M059J (cell line): ENCODE measurements around the gene PLK5. TPM values are rescaled to one million over a fixed set of nuclear protein-coding genes. Genes with fewer than 3 reads are reported as not detected.
"Not testable (repeated sequence)": the region's sequence is repeated elsewhere in the genome, so short reads cannot be mapped to it uniquely, and the experiment has no call there.

Source experiments
- DNase-seq: peaks from one replicate; pipeline ENCODE4 v3.0.0-alpha.2; 2012; ENCODE audit warnings: low read depth
- total RNA-seq: library from RNA; depleted of rRNA; stranded (reverse); fragments of >200 nt; shearing (Covaris generic); gene quantifications from 2 replicates; pipeline ENCODE4 v1.2.3, GENCODE V29; 2014

Gene PLK5
- total RNA-seq, 1 experiment from 2014 or later: not detected

DNA sequence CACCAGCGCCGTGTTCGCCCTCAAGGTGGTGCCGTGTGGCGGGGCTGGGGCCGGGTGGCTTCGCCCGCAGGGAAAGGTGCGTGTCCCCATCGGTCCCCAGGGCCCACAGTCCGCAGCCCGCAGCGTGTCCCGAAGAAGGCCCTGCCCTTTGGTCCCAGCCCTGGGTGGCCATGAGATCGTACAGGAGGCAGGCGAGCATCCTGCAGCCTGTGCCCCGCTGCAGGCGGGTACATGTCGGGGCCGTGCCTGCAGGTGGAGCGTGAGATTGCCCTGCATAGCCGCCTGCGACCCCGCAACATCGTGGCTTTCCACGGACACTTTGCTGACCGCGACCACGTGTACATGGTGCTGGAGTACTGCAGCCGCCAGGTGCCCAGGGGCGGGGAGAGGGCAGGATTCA, 1.5 kb downstream of the PLK5 start:
- DNase-seq: no peak

DNA sequence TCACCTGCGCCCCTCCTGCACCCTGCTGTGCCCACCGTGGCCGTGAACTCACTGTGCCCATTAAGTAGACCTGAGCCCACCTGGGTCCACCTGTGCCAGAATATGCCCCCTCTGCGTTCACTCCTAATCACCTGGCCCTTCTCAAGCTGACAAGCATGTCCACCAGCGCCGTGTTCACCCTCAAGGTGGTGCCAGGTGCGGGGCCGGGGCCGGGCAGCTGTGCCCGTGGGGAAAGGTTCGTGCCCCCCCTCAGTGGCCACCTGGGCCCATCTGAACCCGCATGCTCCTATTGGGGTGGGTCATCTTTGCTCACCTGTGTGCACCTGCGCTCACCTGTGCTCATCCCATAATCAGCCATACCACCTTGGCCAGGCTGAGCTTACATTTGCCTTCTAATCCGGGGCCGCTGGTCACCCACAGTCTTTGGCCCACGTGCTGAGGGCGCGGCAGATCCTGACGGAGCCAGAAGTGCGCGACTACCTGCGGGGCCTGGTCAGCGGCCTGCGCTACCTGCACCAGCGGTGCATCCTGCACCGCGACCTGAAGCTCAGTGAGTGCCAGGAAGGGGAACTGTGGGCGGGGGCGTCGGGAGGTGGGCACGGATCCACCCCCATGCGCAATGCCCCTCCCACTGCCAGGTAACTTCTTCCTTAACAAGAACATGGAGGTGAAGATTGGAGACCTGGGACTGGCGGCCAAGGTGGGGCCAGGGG, 2.3 kb downstream of the PLK5 start:
- DNase-seq: no peak

DNA sequence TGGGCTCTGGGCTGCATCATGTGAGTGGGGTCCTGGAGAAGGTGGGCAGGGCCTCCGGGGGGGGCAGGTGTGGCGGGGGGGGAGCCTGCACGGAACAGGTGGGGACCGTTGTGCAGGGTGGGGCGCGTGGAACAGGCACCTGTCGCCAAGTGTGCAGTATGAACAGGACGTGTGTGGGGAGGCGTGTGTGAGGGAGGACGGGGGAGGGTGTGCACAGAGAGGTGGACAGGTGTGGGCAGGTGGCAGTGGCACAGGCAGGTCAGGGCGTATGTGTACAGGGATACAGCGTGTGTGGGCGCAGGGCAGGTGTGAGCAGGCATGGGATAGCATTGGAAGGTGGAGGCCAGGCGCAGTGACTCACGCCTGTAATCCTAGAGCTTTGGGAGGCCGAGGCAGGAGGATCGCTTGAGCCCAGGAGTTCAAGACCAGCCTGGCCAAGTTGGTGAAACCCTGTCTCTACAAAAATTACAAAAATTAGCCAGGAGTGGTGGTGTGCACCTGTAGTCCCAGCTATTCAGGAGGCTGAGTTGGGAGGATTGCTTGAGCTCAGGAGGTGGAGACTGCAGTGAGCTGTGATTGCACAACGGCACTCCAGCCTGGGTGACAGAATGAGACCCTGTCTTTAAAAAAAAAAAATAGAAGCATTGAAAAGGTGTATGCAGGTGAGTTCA, 3.2 kb downstream of the PLK5 start:
- no peak for DNase-seq

DNA sequence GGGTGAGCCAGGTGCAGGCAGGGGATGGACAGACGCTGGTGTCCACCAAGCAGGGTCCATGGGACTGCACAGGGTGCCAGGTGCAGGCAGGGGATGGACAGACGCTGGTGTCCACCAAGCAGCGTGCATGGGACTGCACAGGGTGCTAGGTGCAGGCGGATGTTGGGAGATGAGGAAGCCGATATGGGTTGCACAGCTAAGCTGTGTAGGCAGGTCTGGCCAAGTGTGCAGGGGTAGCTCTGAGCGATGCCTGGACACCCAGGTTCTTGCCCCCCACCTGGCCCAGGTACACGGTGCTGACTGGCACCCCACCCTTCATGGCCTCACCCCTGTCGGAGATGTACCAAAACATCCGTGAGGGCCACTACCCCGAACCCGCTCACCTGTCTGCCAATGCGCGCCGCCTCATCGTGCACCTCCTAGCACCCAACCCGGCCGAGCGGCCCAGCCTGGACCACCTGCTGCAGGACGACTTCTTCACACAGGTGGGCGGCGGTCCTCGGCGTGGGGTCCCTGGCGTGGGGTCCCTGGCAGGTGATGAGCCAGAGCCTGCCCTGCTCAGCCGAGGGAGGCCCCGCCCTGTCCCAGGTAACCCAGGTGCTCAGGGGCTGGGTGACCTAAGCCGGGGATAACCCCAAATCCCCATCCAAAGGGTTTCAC, 3.9 kb downstream of the PLK5 start:
- DNase-seq: no peak

DNA sequence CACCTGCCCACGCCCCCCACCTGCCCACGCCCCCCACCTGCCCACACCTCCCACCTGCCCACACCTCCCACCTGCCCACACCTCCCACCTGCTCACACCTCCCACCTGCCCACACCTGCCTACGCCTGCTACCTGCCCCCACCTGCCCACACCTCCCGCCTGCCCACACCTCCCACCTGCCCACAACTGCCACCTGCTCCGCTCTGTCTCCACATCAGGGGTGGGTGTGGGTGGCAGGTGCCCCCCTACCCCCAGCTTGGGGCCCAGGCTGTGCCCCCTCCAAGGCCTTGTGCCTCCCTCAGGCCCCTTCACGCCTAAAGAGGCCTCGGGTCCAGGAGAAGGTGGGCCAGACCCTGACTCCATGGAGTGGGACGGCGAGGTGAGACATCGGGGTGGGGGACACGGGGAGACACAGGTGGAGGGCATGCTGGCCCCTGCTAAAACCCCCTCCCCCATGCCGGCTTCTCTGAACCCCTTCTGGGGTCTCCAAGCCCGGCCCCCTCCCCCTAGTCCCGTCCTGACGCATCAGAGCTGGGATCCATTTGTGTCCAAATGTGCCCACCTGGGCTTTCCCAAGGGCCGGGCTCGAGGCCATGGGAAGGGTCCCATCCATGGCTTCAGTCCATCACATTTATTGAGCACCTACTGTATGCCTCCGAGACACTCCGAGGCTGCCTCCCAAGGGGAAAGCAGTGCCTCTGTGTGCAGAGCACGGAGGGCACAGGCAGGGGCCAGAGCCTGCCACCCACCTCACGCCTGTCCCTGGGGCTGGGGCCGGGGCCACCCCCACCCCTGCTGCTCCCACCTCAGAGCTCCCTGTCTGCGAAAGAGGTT, 4.9 kb downstream of the PLK5 start:
- no peak for DNase-seq

DNA sequence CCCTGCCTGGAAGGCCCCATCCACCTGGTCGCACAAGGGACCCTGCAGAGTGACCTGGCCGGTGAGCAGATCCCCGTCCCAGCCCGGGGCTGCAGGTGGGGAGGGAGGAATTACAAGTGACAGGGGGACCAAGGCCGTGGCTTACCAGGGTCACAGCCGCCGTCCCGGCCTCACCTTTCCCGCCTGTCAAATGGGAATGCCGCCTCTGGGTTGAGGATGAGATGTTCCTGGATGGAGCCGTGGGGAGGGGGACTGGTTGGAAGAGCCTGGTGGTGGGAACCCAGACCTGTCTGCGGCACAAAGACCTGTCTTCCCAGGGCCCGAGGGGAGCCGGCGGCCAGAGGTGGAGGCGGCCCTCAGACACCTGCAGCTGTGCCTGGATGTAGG, 5.5 kb downstream of the PLK5 start:
- no peak for DNase-seq

DNA sequence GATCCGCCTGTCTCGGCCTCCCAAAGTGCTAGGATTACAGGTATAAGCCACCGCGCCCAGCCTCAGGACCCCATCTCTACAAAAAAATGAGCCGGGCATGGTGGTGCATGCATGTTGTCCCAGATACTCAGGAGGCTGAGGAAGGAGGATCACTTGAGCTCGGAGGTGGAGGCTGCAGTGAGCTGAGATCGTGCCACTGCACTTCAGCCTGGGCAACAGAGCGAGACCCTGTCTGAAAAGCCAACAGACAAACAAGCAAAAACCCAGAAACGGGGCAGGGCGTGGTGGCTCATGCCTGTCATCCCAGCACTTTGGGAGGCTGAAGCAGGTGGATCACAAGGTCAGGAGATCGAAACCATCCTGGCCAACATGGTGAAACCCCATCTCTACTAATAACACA, 7.0 kb downstream of the PLK5 start:
- not testable (repeated sequence) for DNase-seq

DNA sequence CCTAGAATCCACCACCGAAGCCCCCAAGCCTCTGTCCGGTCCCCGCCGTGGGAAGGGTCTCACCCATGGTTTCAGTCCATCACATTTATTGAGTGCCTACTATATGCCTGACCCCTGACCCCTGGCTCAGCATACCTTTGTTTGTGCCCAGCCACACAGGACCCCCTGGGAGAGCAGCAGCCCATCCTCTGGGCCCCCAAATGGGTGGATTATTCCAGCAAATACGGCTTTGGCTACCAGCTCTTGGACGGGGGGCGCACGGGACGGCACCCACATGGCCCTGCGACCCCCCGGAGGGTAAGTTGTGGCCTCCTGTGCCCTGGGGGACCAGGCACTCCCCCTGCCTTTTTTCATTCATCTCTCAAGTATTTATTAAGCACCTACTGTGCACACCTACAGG, 7.7 kb downstream of the PLK5 start:
- no peak for DNase-seq

DNA sequence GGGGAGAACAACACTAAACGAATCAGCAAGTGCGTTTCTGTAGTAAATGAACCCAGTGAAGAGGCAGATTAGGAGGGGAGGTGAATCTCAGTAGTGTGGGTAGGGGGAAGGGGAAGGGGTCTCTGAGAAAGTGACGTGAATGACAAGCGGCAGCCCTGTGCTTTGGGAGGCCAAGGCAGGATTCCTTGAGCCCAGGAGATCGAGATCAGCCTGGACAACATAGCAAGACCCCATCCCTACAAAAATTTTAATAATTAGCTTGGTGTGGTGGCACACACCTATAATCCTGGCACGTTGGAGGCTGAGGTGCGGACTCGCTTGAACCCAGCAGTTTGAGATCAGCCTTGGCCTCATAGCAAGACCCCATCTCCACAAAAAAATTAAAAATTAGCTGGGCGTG, 8.1 kb downstream of the PLK5 start:
- DNase-seq: no peak

DNA sequence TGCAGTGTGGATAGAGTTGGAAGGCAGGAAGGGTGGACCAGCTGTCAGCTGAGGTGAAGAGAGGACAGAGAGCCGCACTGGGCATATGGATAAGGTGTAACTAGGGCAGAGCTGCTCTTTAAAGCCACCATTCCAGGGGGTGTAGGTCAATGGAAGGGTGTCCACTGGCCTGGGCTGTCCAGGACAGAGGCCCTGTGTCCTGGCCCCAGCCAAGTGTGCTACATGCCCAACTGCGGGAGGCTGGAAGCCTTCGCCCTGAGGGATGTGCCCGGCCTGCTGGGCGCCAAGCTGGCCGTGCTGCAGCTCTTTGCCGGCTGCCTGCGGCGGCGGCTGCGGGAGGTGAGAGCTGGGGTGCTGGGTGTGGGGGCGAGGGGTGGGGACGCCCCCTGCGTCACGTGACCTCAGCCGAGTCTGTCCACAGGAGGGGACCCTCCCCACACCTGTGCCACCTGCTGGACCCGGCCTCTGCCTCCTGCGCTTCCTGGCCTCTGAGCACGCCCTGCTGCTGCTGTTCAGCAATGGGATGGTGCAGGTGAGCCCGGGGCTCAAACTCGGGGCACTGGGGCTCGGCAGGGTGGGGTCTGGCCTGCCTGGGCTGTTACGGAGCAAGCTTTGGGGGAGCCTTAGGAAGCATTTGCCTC, 9.8 kb downstream of the PLK5 start:
- DNase-seq: no peak

DNA sequence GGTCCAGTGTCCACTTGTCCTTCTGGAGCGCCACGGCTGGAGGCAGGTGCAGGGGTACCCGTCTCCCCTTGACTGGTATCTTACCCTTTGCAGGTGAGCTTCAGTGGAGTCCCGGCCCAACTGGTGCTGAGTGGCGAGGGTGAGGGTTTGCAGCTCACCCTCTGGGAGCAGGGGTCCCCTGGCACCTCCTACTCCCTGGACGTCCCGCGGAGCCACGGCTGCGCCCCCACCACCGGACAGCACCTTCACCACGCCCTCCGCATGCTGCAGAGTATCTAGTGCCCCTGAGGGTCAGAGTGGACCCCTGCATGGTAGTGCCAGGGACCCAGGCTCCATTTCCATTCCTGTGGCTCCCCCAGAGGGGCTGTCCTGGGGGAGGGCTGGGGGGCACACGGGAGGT, 11.1 kb downstream of the PLK5 start:
- DNase-seq: no peak

DNA sequence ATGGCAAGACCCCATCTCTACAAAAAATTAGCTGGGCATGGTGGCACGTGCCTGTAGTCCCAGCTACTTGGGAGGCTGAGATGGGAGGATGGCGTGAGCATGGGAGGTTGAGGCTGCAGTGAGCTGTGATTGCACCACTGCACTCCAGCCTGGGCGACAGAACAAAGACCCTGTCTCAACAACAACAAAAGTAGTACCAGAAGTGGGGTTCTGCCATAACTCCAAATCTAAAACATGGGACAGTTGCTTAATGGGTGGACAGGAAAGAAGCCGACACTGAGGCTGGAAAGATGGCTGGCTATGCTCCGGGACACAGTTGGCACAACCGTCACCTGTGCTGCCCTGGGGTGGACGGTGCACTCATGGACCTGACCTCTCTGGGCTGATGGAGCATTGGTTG, 11.8 kb downstream of the PLK5 start:
- DNase-seq: not testable (repeated sequence)

DNA sequence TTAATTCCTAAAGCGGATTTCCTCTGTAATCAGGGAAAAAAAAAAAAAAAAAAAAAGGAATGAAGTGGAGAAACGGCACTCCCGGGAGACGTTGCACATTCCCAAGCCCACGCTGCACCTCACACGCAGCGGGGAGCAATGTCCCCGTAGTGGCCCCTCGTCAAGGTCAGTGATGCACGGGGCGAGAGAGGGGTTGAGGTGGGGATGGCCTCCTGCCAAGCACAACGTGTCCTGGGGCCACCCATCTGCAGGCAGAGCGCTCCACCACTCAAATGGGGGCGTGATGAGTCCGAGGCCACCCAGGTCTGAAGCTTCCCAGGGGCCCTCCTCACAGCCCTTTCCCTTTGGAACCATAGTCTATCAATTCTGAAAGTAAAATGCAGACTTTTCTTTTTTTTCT, 15.1 kb downstream of the PLK5 start:
- no peak for DNase-seq

DNA sequence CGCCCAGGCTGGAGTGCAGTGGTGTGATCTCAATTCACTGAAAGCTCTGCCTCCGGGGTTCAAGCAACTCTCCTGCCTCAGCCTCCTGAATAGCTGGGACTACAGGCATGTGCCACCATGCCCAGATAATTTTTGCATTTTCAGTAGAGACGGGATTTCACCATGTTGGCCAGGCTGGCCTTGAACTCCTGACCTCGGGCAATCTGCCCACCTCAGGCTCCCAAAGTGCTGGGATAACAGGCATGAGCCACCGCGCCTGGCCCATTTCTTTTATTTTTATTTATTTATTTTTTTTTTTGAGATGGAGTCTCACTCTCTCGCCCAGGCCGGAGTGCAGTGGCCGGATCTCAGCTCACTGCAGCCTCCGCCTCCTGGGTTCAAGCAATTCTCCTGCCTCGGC, 15.9 kb downstream of the PLK5 start:
- DNase-seq: not testable (repeated sequence)

DNA sequence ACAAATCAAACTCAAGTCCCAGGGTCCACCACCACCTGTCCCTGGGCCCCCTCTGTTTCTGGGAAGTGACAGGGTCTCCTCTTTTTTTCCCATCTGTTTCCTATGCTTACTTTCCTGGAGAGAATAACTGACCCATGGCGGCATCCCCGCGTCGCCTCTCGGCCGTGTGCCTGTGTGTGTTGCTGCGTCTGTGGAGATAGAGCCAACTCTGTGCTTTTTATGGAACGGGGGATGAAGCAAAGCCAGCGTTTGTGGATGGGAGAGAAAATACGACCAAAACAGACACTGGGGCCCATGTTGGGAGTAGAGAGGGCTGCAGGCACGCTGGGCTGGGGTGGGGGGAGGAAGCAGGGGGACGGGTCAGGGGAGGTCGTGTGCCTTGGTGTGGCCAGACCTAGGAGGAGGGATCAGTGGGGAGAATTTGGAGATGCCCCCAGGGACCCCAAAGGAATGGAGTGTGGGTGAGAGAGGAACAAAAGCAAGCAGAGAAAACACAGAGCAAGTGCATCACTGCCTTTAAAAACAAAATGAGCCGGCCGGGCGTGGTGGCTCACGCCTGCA, 16.6 kb downstream of the PLK5 start:
- DNase-seq: no peak

DNA sequence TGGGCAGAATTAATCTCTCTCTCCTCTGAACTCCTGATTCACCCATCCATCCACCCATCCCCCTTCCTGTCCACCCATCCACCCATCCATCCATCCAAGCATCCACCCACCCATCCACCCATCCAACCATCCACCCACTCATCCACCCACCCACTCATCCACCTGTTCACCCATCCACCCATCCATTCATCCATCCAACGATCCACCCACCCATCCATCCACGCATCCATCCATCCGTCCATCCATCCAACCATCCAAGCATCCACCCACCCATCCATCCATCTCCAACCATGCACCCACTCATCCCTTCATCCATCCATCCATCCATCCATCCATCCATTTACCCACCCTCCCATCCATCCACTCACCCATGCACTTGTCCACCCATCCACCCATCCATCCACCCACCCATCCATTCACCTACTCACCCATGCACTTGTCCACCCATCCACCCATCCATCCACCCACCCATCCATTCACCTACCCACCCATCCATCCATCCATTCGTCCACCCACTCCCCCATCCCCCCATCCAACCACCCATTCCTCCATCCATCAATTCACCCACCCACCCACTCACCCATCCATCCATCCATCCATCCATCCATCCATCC, 25.6 kb downstream of the PLK5 start:
- no peak for DNase-seq

DNA sequence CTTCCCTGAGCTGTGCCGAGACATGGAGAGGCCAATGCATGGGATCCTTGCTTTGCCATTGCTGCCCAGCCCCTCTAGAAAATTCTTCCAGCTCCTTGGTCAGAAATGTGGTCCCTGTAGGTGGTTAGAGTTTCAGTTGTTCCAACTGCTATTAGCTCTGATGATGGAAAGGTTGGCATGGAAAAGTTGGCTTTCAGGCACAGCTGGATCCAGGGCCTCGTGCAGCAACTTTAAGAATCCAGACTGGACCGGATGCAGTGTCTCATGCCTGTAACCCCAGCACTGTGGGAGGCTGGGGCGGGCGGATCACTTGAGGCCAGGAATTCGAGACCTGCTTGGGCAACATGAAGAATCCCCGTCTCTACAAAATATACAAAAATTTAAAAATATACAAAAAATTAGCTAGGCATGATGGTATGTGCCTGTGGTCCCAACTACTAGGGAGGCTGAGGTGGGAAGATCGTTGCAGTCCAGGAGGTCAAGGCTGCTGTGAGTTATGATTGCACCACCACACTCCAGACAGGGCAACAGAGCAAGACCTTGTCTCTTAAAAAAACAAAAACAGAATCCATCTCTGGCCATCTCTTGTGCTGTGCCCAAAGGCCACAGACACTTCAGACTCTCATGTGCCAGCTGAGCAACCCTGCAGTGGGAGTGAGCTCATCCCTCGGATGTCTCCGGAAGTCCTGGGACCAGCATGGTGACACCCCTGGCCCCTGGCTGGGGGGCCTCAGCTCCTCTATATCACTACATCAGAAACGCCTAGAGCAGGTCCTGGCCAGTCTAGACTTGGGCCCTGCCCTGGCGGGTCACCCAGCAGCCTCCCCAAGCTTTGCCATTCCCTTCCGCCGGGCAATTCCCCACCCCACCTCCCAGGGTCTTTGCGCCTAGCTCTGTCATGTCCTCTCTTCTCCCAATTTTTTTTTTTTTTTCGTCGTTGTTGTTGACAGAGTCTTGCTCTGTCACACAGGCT, 27.5 kb downstream of the PLK5 start:
- no peak for DNase-seq

DNA sequence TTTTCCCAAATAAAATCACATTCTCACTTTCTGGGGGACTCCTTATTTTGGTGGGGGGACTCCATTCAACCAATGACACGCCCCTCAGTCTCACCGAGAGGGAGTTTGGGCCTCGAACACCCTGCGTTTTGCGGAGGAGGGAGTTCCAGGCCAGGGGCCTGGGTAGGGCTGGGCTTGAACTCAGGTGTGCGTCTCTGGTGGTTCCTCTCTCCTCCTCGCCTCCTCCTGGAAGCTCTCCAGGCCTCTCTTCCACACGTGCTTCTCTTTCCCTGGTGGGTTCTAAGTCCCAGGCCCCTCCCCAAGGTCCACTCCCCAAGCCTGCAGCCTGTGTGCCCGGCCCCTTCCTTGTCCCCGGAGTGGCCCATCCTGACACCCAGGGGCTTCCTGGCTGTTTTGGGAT, 29.5 kb downstream of the PLK5 start:
- no peak for DNase-seq

DNA sequence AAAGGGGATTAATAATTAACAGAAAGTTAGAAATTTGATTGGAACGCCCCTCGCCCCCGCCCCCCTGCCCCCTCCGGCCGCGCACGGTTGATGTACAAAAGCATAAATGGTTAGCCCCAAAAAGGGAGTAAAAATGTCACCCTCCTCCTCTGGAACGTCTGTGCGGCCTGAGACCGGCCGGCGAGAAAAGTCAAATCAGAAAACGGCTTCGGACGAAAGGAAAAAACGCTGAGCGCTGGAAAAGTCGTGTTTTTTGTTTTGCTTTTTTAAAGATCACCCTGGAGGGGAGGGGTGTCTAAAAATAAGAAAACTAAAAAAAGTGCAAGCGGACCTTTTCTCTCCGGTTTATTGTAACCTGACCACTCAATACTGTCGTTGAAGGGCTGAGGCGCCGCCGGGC, 31.1 kb downstream of the PLK5 start:
- no peak for DNase-seq
